T47D (cell line): ENCODE results near the gene RNASET2.
A peak's percentile ranks its signal among the peaks of the same experiment; 100 is the strongest.
"Not testable (repeated sequence)": the region's sequence is repeated elsewhere in the genome, so short reads cannot be mapped to it uniquely, and the experiment has no call there.

Experiments
- DNase-seq, 2 experiments: peaks; one replicate each; pipeline versions ENCODE4 v3.0.0 to v3.0.0-alpha.2; 2011 to 2012; ENCODE audit warnings: low read depth in 1 of 2, low spot score in 1 of 2
- JUND ChIP-seq: IDR thresholded peaks from 2 replicates; pipeline ENCODE4 v1.6.1; 2012; ENCODE audit warnings: low read depth
- in situ Hi-C: cut with HindIII; loops from 2 replicates; pipeline ENCODE4 v1.10.0; 2016; ENCODE audit warnings: low sequenced_read_pairs, low pct_unique_long_range_greater_than_20kb

RNASET2 gene

GRCh38 chr6:166906376-166907044 lies 49.8 kb downstream of the RNASET2 start:
- no peak for TF ChIP-seq JUND
- in situ Hi-C loops = no loop called here
- no peak for DNase-seq

- in situ Hi-C loops = no loop called here
- TF ChIP-seq JUND = no peak
- no peak for DNase-seq
Observed at GRCh38 chr6:166905505-166906134, 50.7 kb downstream of the RNASET2 start.

GRCh38 chr6:166905013-166905412 lies 51.3 kb downstream of the RNASET2 start:
- no peak for TF ChIP-seq JUND
- in situ Hi-C loops = no loop called here
- no peak for DNase-seq

- no peak for DNase-seq
- in situ Hi-C loops = no loop called here
- no peak for TF ChIP-seq JUND
Observed at GRCh38 chr6:166904101-166904746, 52.1 kb downstream of the RNASET2 start.

GRCh38 chr6:166903500-166903899 lies 52.9 kb downstream of the RNASET2 start:
- no peak for TF ChIP-seq JUND
- DNase-seq = peak in 1 of 2 experiments; percentile 29
- in situ Hi-C loops = no loop called here

GRCh38 chr6:166903027-166903426 lies 53.3 kb downstream of the RNASET2 start:
- in situ Hi-C loops = no loop called here
- no peak for DNase-seq
- TF ChIP-seq JUND = no peak

- in situ Hi-C loops = no loop called here
- DNase-seq = no peak
- no peak for TF ChIP-seq JUND
Observed at GRCh38 chr6:166902211-166902755, 54.1 kb downstream of the RNASET2 start.

- in situ Hi-C loops = no loop called here
- no peak for DNase-seq
- TF ChIP-seq JUND = no peak
Observed at GRCh38 chr6:166901626-166902025, 54.7 kb downstream of the RNASET2 start.

GRCh38 chr6:166900956-166901607 lies 55.3 kb downstream of the RNASET2 start:
- in situ Hi-C loops = no loop called here

GRCh38 chr6:166900130-166900708 lies 56.1 kb downstream of the RNASET2 start:
- TF ChIP-seq JUND = no peak
- no peak for DNase-seq
- in situ Hi-C loops = no loop called here

More at GRCh38 chr6:166900956-166901607, 55.3 kb downstream of the RNASET2 start:
- DNase-seq = no peak
- no peak for TF ChIP-seq JUND

- TF ChIP-seq JUND = no peak
- DNase-seq = no peak
- in situ Hi-C loops = no loop called here
Observed at GRCh38 chr6:166898910-166899309, 57.4 kb downstream of the RNASET2 start.

- in situ Hi-C loops = not testable (repeated sequence)
- peak in 1 of 2 experiments; percentile 82 for DNase-seq
Observed at GRCh38 chr6:166894614-166895013, 61.7 kb downstream of the RNASET2 start.

GRCh38 chr6:166892472-166892871 lies 63.9 kb downstream of the RNASET2 start:
- in situ Hi-C loops, DNase-seq: not testable (repeated sequence)

- DNase-seq, in situ Hi-C loops: not testable (repeated sequence)
Observed at GRCh38 chr6:166886773-166887172, 69.6 kb downstream of the RNASET2 start.

GRCh38 chr6:166884958-166885357 lies 71.4 kb downstream of the RNASET2 start:
- in situ Hi-C loops, DNase-seq: not testable (repeated sequence)
